GM18505 (cell line): ENCODE measurements around the gene ADAM20.

Experiments used
- ATAC-seq: cut with Tn5 transposase; IDR thresholded peaks from one replicate; pipeline ENCODE4 v1.9.1; 2021; ENCODE audit not compliant: unreplicated experiment
- POLR2A ChIP-seq: IDR thresholded peaks from 4 replicates; pipeline ENCODE4 v1.6.1; 2011; ENCODE audit warnings: borderline replicate concordance; ENCODE audit not compliant: insufficient read depth, insufficient read length; ENCODE audit errors: extremely low read depth

The ADAM20 gene

GRCh38 chr14:70534904-70535303, at the start of gene ADAM20:
Gene ADAM20, minus strand, starts transcription at chr14:70535004. Its CDS starts 10,247 bp downstream, at chr14:70524757.
- TF ChIP-seq POLR2A = no peak
- ATAC-seq = no peak

- no peak for ATAC-seq
- TF ChIP-seq POLR2A = no peak
These were observed 42.1 kb upstream of the ADAM20 start for GRCh38 chr14:70576891-70577290.

- TF ChIP-seq POLR2A = no peak
These were observed 38.2 kb upstream of the ADAM20 start for GRCh38 chr14:70573050-70573449.

GRCh38 chr14:70571139-70571538, 36.3 kb upstream of the ADAM20 start:
- no peak for TF ChIP-seq POLR2A
- no peak for ATAC-seq

More at GRCh38 chr14:70573050-70573449, 38.2 kb upstream of the ADAM20 start:
- ATAC-seq = no peak

GRCh38 chr14:70567791-70568190, 33.0 kb upstream of the ADAM20 start:
- TF ChIP-seq POLR2A = no peak
- no peak for ATAC-seq

- TF ChIP-seq POLR2A = no peak
- no peak for ATAC-seq
These were observed 29.1 kb upstream of the ADAM20 start for GRCh38 chr14:70563869-70564268.

- ATAC-seq = no peak
- TF ChIP-seq POLR2A = no peak
These were observed 28.6 kb upstream of the ADAM20 start for GRCh38 chr14:70563417-70563816.

- no peak for TF ChIP-seq POLR2A
- no peak for ATAC-seq
These were observed 23.6 kb upstream of the ADAM20 start for GRCh38 chr14:70558356-70558755.

- no peak for ATAC-seq
- no peak for TF ChIP-seq POLR2A
These were observed 21.1 kb upstream of the ADAM20 start for GRCh38 chr14:70555890-70556289.

- TF ChIP-seq POLR2A = no peak
- ATAC-seq = no peak
These were observed 3.3 kb upstream of the ADAM20 start for GRCh38 chr14:70538087-70538486.

- no peak for ATAC-seq
- no peak for TF ChIP-seq POLR2A
These were observed 2.0 kb upstream of the ADAM20 start for GRCh38 chr14:70536830-70537229.

GRCh38 chr14:70530417-70530816, 4.4 kb downstream of the ADAM20 start:
- ATAC-seq = no peak
- TF ChIP-seq POLR2A = no peak

- TF ChIP-seq POLR2A = no peak
- no peak for ATAC-seq
These were observed 7.2 kb downstream of the ADAM20 start for GRCh38 chr14:70527501-70528105.

GRCh38 chr14:70525691-70526090, 9.1 kb downstream of the ADAM20 start:
- ATAC-seq = no peak

GRCh38 chr14:70515811-70516210, 19.0 kb downstream of the ADAM20 start:
- no peak for TF ChIP-seq POLR2A
- no peak for ATAC-seq

More at GRCh38 chr14:70525691-70526090, 9.1 kb downstream of the ADAM20 start:
- TF ChIP-seq POLR2A = no peak
